Trophoblast cell (in vitro differentiated cells and primary cell): Measurements from ENCODE around the gene KRTAP12-3.

Source experiments
- DNase-seq, 2 donors: peaks; one replicate each; pipeline ENCODE4 v3.0.0-alpha.2; 2016
- H2AFZ ChIP-seq: 2 replicates; pipeline ENCODE4 v1.6.1; 2013; ENCODE audit warnings: low read length, moderate library complexity, mild to moderate bottlenecking; ENCODE audit not compliant: insufficient read depth, poor library complexity
- H2AK5ac ChIP-seq: 2 replicates; pipeline ENCODE4 v1.6.1; 2013; ENCODE audit warnings: mild to moderate bottlenecking, low read length
- H2BK120ac ChIP-seq: 2 replicates; pipeline ENCODE4 v1.6.1; 2013; ENCODE audit warnings: low read length, mild to moderate bottlenecking, moderate library complexity; ENCODE audit not compliant: insufficient read depth, poor library complexity
- H2BK12ac ChIP-seq: 2 replicates; pipeline ENCODE4 v1.6.1; 2013; ENCODE audit warnings: mild to moderate bottlenecking, low read length, moderate library complexity
- H2BK5ac ChIP-seq: 2 replicates; pipeline ENCODE4 v1.6.1; 2013; ENCODE audit warnings: low read length, low read depth, moderate library complexity, mild to moderate bottlenecking; ENCODE audit not compliant: poor library complexity
- H3K14ac ChIP-seq: 2 replicates; pipeline ENCODE4 v1.6.1; 2013; ENCODE audit warnings: mild to moderate bottlenecking, low read length
- H3K18ac ChIP-seq: 2 replicates; pipeline ENCODE4 v1.6.1; 2013; ENCODE audit warnings: mild to moderate bottlenecking, low read length
- H3K23ac ChIP-seq: 2 replicates; pipeline ENCODE4 v1.6.1; 2013; ENCODE audit warnings: low read length
- H3K27ac ChIP-seq: 2 replicates; pipeline ENCODE4 v1.5.1; 2013; ENCODE audit warnings: low read depth, mild to moderate bottlenecking, inconsistent platforms, low read length, moderate library complexity
- H3K27me3 ChIP-seq: 2 replicates; pipeline ENCODE4 v1.6.1; 2013; ENCODE audit warnings: inconsistent platforms, mild to moderate bottlenecking, low read length, moderate library complexity; ENCODE audit not compliant: insufficient read depth
- H3K36me3 ChIP-seq, 2 experiments: 1 replicate in 1 of 2; 2 replicates in 1 of 2; pipeline ENCODE4 v1.6.1; 2013; ENCODE audit warnings: low read length in 2 of 2, mild to moderate bottlenecking in 2 of 2, moderate library complexity in 1 of 2; ENCODE audit not compliant: insufficient read depth in 2 of 2, control insufficient read depth in 1 of 2
- H3K4ac ChIP-seq: 2 replicates; pipeline ENCODE4 v1.6.1; 2013; ENCODE audit warnings: low read depth, mild to moderate bottlenecking, low read length, moderate library complexity
- H3K4me1 ChIP-seq, 2 experiments: 1 replicate in 1 of 2; 2 replicates in 1 of 2; pipeline ENCODE4 v1.6.1; 2013; ENCODE audit warnings: low read length in 2 of 2, mild to moderate bottlenecking in 2 of 2, moderate library complexity in 1 of 2; ENCODE audit not compliant: insufficient read depth in 2 of 2, control insufficient read depth in 1 of 2
- H3K4me2 ChIP-seq: 2 replicates; pipeline ENCODE4 v1.6.1; 2013; ENCODE audit warnings: inconsistent platforms, mild to moderate bottlenecking, low read length, moderate library complexity
- H3K4me3 ChIP-seq: 2 replicates; pipeline ENCODE4 v1.5.1; 2013; ENCODE audit warnings: mild to moderate bottlenecking, low read depth, low read length, inconsistent platforms
- H3K79me1 ChIP-seq: one replicate; pipeline ENCODE4 v1.6.1; 2013; ENCODE audit warnings: low read length
- H3K79me2 ChIP-seq: 2 replicates; pipeline ENCODE4 v1.6.1; 2013; ENCODE audit warnings: low read length, mild to moderate bottlenecking; ENCODE audit not compliant: control insufficient read depth, insufficient read depth, poor library complexity
- H3K9ac ChIP-seq: 2 replicates; pipeline ENCODE4 v1.6.1; 2013; ENCODE audit warnings: mild to moderate bottlenecking, low read length
- H3K9me3 ChIP-seq: 2 replicates; pipeline ENCODE4 v1.6.1; 2013; ENCODE audit warnings: low read depth, mild to moderate bottlenecking, control low read depth, inconsistent platforms, low read length; ENCODE audit not compliant: insufficient read depth
- H4K12ac ChIP-seq: 2 replicates; pipeline ENCODE4 v1.6.1; 2013; ENCODE audit warnings: low read depth, mild to moderate bottlenecking, low read length, moderate library complexity
- H4K8ac ChIP-seq: 2 replicates; pipeline ENCODE4 v1.6.1; 2013; ENCODE audit warnings: low read depth, mild to moderate bottlenecking, low read length, moderate library complexity
- H4K91ac ChIP-seq: one replicate; pipeline ENCODE4 v1.6.1; 2013; ENCODE audit warnings: low read depth, mild to moderate bottlenecking, low read length, moderate library complexity
- WGBS: extraction: QIAGEN DNeasy Blood & Tissue Kit; methylation state at CpG from one replicate; pipeline ENCODE4 v1.1.7; 2013; ENCODE audit warnings: missing lambda C conversion rate; ENCODE audit not compliant: insufficient read length, insufficient coverage; ENCODE audit errors: extremely low coverage; 5-methylcytosine and 5-hydroxymethylcytosine counted together

The KRTAP12-3 gene

GRCh38 chr21:44617071-44617501 is 40.6 kb upstream of the KRTAP12-3 start:
- no peaks in the 10 kb centered on the region for H3K79me1 ChIP-seq

GRCh38 chr21:44618504-44618903 is 39.2 kb upstream of the KRTAP12-3 start:
- Histone ChIP-seq H2BK120ac (no peak overlapping the region), H2BK5ac (no peak overlapping the region), H3K27me3 (no peaks in the 10 kb centered on the region), H3K23ac (no peak overlapping the region), H3K14ac (no peak overlapping the region), H2AFZ (no peak overlapping the region), H3K27ac (no peak overlapping the region), H3K18ac (no peak overlapping the region), H3K36me3 (no peaks in the 10 kb centered on the region), H3K9me3 (peaks cover 17% of the 10 kb centered on the region), H4K91ac (no peak overlapping the region), H3K4me3 (no peak overlapping the region), H3K9ac (no peak overlapping the region), H2BK12ac (no peak overlapping the region), H4K12ac (no peak overlapping the region), H3K79me2 (no peaks in the 10 kb centered on the region), H4K8ac (no peak overlapping the region), H3K4me2 (no peak overlapping the region), H3K79me1 (no peaks in the 10 kb centered on the region), H3K4me1 (no peaks in the 10 kb centered on the region), H2AK5ac (no peak overlapping the region), H3K4ac (no peak overlapping the region)
- no CpG with 5 or more reads among the region's 4 CpGs for WGBS
- DNase-seq, result no peak

More at GRCh38 chr21:44617071-44617501, 40.6 kb upstream of the KRTAP12-3 start:
- no peaks in the 10 kb centered on the region for H3K27me3 ChIP-seq
- H3K36me3 ChIP-seq, result no peaks in the 10 kb centered on the region
- H3K14ac ChIP-seq, result no peak overlapping the region
- no peak overlapping the region for H2BK120ac ChIP-seq
- H3K27ac ChIP-seq, result no peak overlapping the region
- no CpG with 5 or more reads among the region's 8 CpGs for WGBS
- no peak overlapping the region for H3K4ac ChIP-seq
- no peaks in the 10 kb centered on the region for H3K79me2 ChIP-seq
- H3K4me1 ChIP-seq, result no peaks in the 10 kb centered on the region
- no peak overlapping the region for H3K18ac ChIP-seq
- no peak overlapping the region for H4K8ac ChIP-seq
- H3K4me3 ChIP-seq, result no peak overlapping the region
- no peak overlapping the region for H4K12ac ChIP-seq
- H2BK5ac ChIP-seq, result no peak overlapping the region
- H2AK5ac ChIP-seq, result no peak overlapping the region
- H2AFZ ChIP-seq, result no peak overlapping the region
- peaks cover 20% of the 10 kb centered on the region for H3K9me3 ChIP-seq
- no peak overlapping the region for H2BK12ac ChIP-seq
- H3K4me2 ChIP-seq, result no peak overlapping the region
- H3K23ac ChIP-seq, result no peak overlapping the region
- H4K91ac ChIP-seq, result no peak overlapping the region
- DNase-seq, result no peak
- no peak overlapping the region for H3K9ac ChIP-seq

- Histone ChIP-seq H3K4me3 (no peak overlapping the region), H2BK120ac (no peak overlapping the region), H3K23ac (no peak overlapping the region), H4K8ac (no peak overlapping the region), H2BK12ac (no peak overlapping the region), H4K12ac (no peak overlapping the region), H3K14ac (no peak overlapping the region), H4K91ac (no peak overlapping the region), H3K79me2 (no peaks in the 10 kb centered on the region), H3K9me3 (peaks cover 17% of the 10 kb centered on the region), H3K4me1 (no peaks in the 10 kb centered on the region), H3K9ac (no peak overlapping the region), H3K4ac (no peak overlapping the region), H2AFZ (no peak overlapping the region), H3K36me3 (no peaks in the 10 kb centered on the region), H3K4me2 (no peak overlapping the region), H3K79me1 (no peaks in the 10 kb centered on the region), H2BK5ac (no peak overlapping the region), H3K27ac (no peak overlapping the region), H3K18ac (no peak overlapping the region), H3K27me3 (no peaks in the 10 kb centered on the region), H2AK5ac (no peak overlapping the region)
- DNase-seq, result no peak
- WGBS, result no CpG with 5 or more reads among the region's 3 CpGs
Measured at GRCh38 chr21:44618909-44619308, 38.8 kb upstream of the KRTAP12-3 start.

GRCh38 chr21:44619886-44620285 is 37.8 kb upstream of the KRTAP12-3 start:
- Histone ChIP-seq H2BK5ac (no peak overlapping the region), H2BK12ac (no peak overlapping the region), H2BK120ac (no peak overlapping the region), H4K91ac (no peak overlapping the region), H2AK5ac (no peak overlapping the region), H3K36me3 (no peaks in the 10 kb centered on the region), H3K9me3 (peaks cover 13% of the 10 kb centered on the region), H4K12ac (no peak overlapping the region), H3K18ac (no peak overlapping the region), H3K27ac (no peak overlapping the region), H3K9ac (no peak overlapping the region), H3K14ac (no peak overlapping the region), H3K27me3 (no peaks in the 10 kb centered on the region), H3K79me2 (no peaks in the 10 kb centered on the region), H3K23ac (no peak overlapping the region), H4K8ac (no peak overlapping the region), H3K4me2 (no peak overlapping the region), H3K79me1 (no peaks in the 10 kb centered on the region), H3K4ac (no peak overlapping the region), H3K4me1 (no peaks in the 10 kb centered on the region), H3K4me3 (no peak overlapping the region), H2AFZ (no peak overlapping the region)
- no CpG with 5 or more reads among the region's 6 CpGs for WGBS
- DNase-seq, result no peak
